ENCODE results near the gene INPP5J. TPM values are rescaled to one million over a fixed set of nuclear protein-coding genes. Genes with fewer than 3 reads are reported as not detected.
A peak's percentile ranks its signal among the peaks of the same experiment; 100 is the strongest.
"Not testable (repeated sequence)": the region's sequence is repeated elsewhere in the genome, so short reads cannot be mapped to it uniquely, and the experiment has no call there.

INPP5J gene
- total RNA-seq, 2 experiments from 2014 or later: 0.14 TPM; not detected in 1

- peaks cover 6% of the 10 kb centered on the region for H3K36me3 Mint-ChIP-seq
- ATAC-seq (no peak), DNase-seq (no peak)
- peak overlapping the region; percentile 96 for H3K4me3 Mint-ChIP-seq
- CTCF ChIA-PET: interaction anchor here (0.9 to 2.7 kb wide), 7 partner anchors 8 to 526 kb away, joined by 3 to 11 read pairs (median 3); partner anchors contain the start of genes LIMK2, SELENOM and SLC35E4
- H3K9me3 Mint-ChIP-seq (ENCODE audit: low read depth): no peaks in the 10 kb centered on the region
- peaks cover 4% of the 10 kb centered on the region for H3K27me3 Mint-ChIP-seq
- H3K4me1 Mint-ChIP-seq: peaks cover 28% of the 10 kb centered on the region
- H3K27ac Mint-ChIP-seq: peak overlapping the region; percentile 12
Measured at GRCh38 chr22:31161386-31161785, 38.6 kb downstream of the INPP5J start.

GRCh38 chr22:31162015-31162765 is 39.4 kb downstream of the INPP5J start:
- DNase-seq: no peak
- peaks cover 28% of the 10 kb centered on the region for H3K4me1 Mint-ChIP-seq
- ATAC-seq: no peak
- H3K9me3 Mint-ChIP-seq (ENCODE audit: low read depth): no peaks in the 10 kb centered on the region
- no peak overlapping the region for H3K27ac Mint-ChIP-seq
- H3K36me3 Mint-ChIP-seq: peaks cover 6% of the 10 kb centered on the region
- peak overlapping the region; percentile 15 for H3K4me3 Mint-ChIP-seq
- CTCF ChIA-PET: interaction anchor here (0.9 to 2.7 kb wide), 8 partner anchors 9 to 151 kb away, joined by 3 to 11 read pairs (median 3); partner anchors contain the start of gene SELENOM
- peaks cover 4% of the 10 kb centered on the region for H3K27me3 Mint-ChIP-seq

GRCh38 chr22:31170971-31171370 is 48.2 kb downstream of the INPP5J start:
- H3K27ac Mint-ChIP-seq: no peak overlapping the region
- no peak overlapping the region for H3K4me3 Mint-ChIP-seq
- CTCF ChIA-PET: interaction anchor here (0.8 to 0.9 kb wide), 2 partner anchors 18 to 36 kb away, joined by 3 to 4 read pairs; no protein-coding TSS in a partner anchor
- no peak for ATAC-seq
- peaks cover 19% of the 10 kb centered on the region for H3K4me1 Mint-ChIP-seq
- H3K27me3 Mint-ChIP-seq: no peaks in the 10 kb centered on the region
- DNase-seq: no peak
- H3K9me3 Mint-ChIP-seq (ENCODE audit: low read depth): no peaks in the 10 kb centered on the region
- H3K36me3 Mint-ChIP-seq: peaks cover 9% of the 10 kb centered on the region

- H3K27ac Mint-ChIP-seq; H3K4me3 Mint-ChIP-seq; H3K27me3 Mint-ChIP-seq; H3K9me3 Mint-ChIP-seq (ENCODE audit: low read depth); ATAC-seq; DNase-seq; H3K36me3 Mint-ChIP-seq: not testable (repeated sequence)
- CTCF ChIA-PET: interaction anchor here (0.8 kb wide), 1 partner anchor 36 kb away, joined by 3 read pairs; no protein-coding TSS in a partner anchor
- peaks cover 19% of the 10 kb centered on the region for H3K4me1 Mint-ChIP-seq
Measured at GRCh38 chr22:31171734-31172133, 49.0 kb downstream of the INPP5J start.

- ATAC-seq (peak; percentile 61), DNase-seq (no peak)
- Mint-ChIP-seq H3K4me1 (peaks cover 18% of the 10 kb centered on the region), H3K27ac (no peak overlapping the region), H3K4me3 (no peak overlapping the region), H3K9me3 (ENCODE audit: low read depth) (no peaks in the 10 kb centered on the region), H3K36me3 (peaks cover 3% of the 10 kb centered on the region), H3K27me3 (no peaks in the 10 kb centered on the region)
- CTCF ChIA-PET: interaction anchor here (0.9 to 1.0 kb wide), 2 partner anchors 9 to 15 kb away, joined by 3 read pairs; no protein-coding TSS in a partner anchor
Measured at GRCh38 chr22:31173386-31174145, 50.8 kb downstream of the INPP5J start.

GRCh38 chr22:31176923-31177322 is 54.2 kb downstream of the INPP5J start:
- no peaks in the 10 kb centered on the region for H3K9me3 Mint-ChIP-seq (ENCODE audit: low read depth)
- H3K36me3 Mint-ChIP-seq: peaks cover 8% of the 10 kb centered on the region
- ATAC-seq (no peak), DNase-seq (no peak)
- no peaks in the 10 kb centered on the region for H3K27me3 Mint-ChIP-seq
- CTCF ChIA-PET: no interaction called here
- H3K4me1 Mint-ChIP-seq: peaks cover 16% of the 10 kb centered on the region
- H3K4me3 Mint-ChIP-seq: no peak overlapping the region
- H3K27ac Mint-ChIP-seq: no peak overlapping the region

GRCh38 chr22:31177420-31178162 is 54.8 kb downstream of the INPP5J start:
- DNase-seq (no peak), ATAC-seq (no peak)
- no peaks in the 10 kb centered on the region for H3K9me3 Mint-ChIP-seq (ENCODE audit: low read depth)
- no peaks in the 10 kb centered on the region for H3K27me3 Mint-ChIP-seq
- H3K27ac Mint-ChIP-seq: no peak overlapping the region
- CTCF ChIA-PET: interaction anchor here (0.7 kb wide), 1 partner anchor 93 kb away, joined by 3 read pairs; no protein-coding TSS in a partner anchor
- peaks cover 13% of the 10 kb centered on the region for H3K4me1 Mint-ChIP-seq
- H3K4me3 Mint-ChIP-seq: no peak overlapping the region
- peaks cover 10% of the 10 kb centered on the region for H3K36me3 Mint-ChIP-seq

GRCh38 chr22:31178859-31179258 is 56.1 kb downstream of the INPP5J start:
- DNase-seq: no peak
- H3K27me3 Mint-ChIP-seq: no peaks in the 10 kb centered on the region
- no peak overlapping the region for H3K27ac Mint-ChIP-seq
- no peaks in the 10 kb centered on the region for H3K9me3 Mint-ChIP-seq (ENCODE audit: low read depth)
- no peak overlapping the region for H3K4me3 Mint-ChIP-seq
- no peak for ATAC-seq
- peaks cover 3% of the 10 kb centered on the region for H3K4me1 Mint-ChIP-seq
- peaks cover 14% of the 10 kb centered on the region for H3K36me3 Mint-ChIP-seq
- CTCF ChIA-PET: no interaction called here

- CTCF ChIA-PET: no interaction called here
- H3K27me3 Mint-ChIP-seq: no peaks in the 10 kb centered on the region
- no peak overlapping the region for H3K4me3 Mint-ChIP-seq
- H3K4me1 Mint-ChIP-seq: no peaks in the 10 kb centered on the region
- H3K36me3 Mint-ChIP-seq: peaks cover 16% of the 10 kb centered on the region
- DNase-seq (no peak), ATAC-seq (no peak)
- no peak overlapping the region for H3K27ac Mint-ChIP-seq
- H3K9me3 Mint-ChIP-seq (ENCODE audit: low read depth): no peaks in the 10 kb centered on the region
Measured at GRCh38 chr22:31179345-31179744, 56.6 kb downstream of the INPP5J start.

GRCh38 chr22:31184015-31184414 is 61.2 kb downstream of the INPP5J start:
- no peak for ATAC-seq
- no peaks in the 10 kb centered on the region for H3K9me3 Mint-ChIP-seq (ENCODE audit: low read depth)
- H3K4me1 Mint-ChIP-seq: no peaks in the 10 kb centered on the region
- peaks cover 25% of the 10 kb centered on the region for H3K36me3 Mint-ChIP-seq
- DNase-seq: no peak
- CTCF ChIA-PET: no interaction called here
- no peak overlapping the region for H3K4me3 Mint-ChIP-seq
- no peak overlapping the region for H3K27ac Mint-ChIP-seq
- H3K27me3 Mint-ChIP-seq: no peaks in the 10 kb centered on the region

Small RNAs within 50 kb of the gene (microRNA-seq; reads per million reads assigned to microRNA genes)
- 16.6 reads per million, percentile 39 among the genes with 10 or more reads in this experiment for gene MIR3928

Other genes with a start within 250 kb of the INPP5J start
- 10 to 100 TPM; 27.0 to 28.7 TPM for gene MORC2, start 154.2 kb upstream of the INPP5J start, total RNA-seq
- gene TUG1, start 153.7 kb upstream of the INPP5J start, total RNA-seq: 10 to 100 TPM; 56.7 to 69.8 TPM
- 10 to 100 TPM; 35.6 to 51.2 TPM for gene SMTN, start 41.6 kb upstream of the INPP5J start, total RNA-seq
- 1 to 10 TPM in 1 of 2 experiments, under 1 TPM in 1; 0.49 to 1.5 TPM for gene SELENOM, start 15.4 kb upstream of the INPP5J start, total RNA-seq
- gene PLA2G3, start 17.5 kb downstream of the INPP5J start, total RNA-seq: not detected
- gene RNF185, start 37.2 kb downstream of the INPP5J start, total RNA-seq: 10 to 100 TPM; 15.8 to 20.7 TPM
- 10 to 100 TPM; 32.2 to 47.3 TPM for gene LIMK2, start 89.3 kb downstream of the INPP5J start, total RNA-seq
- 10 to 100 TPM; 11.0 to 15.7 TPM for gene PIK3IP1, start 169.5 kb downstream of the INPP5J start, total RNA-seq
- gene PATZ1, start 223.4 kb downstream of the INPP5J start, total RNA-seq: 10 to 100 TPM; 27.4 to 28.2 TPM